ENCODE data around the gene RRH. TPM values are rescaled to one million over a fixed set of nuclear protein-coding genes. Genes with fewer than 3 reads are reported as not detected.

The RRH gene
- total RNA-seq, 6 experiments from 2014 or later = 0.18 to 0.25 TPM; not detected in 4

DNA sequence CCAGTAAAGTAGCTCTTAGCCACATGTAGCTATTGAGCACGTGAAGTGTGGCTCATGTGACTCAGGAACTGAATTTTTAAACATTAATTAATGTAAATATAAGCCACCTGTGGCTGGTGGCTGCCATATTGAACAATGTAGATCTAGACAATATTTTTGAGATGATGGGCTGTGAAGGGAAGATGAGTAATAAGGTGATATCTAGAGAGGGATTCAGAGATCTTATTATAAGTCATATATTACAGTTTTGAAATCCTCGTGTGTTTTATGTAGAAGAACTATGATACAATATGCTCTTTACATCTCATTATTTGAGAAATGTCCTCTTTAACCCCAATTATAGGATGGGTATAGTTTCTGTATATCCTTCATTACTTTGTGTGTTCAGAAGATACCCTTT is 6.6 kb upstream of the RRH start:
- peaks cover 0 to 24% (median 9%) of the 10 kb centered on the region in 4 donors for H3K36me3 ChIP-seq
- TF ChIP-seq CTCF (IDR thresholded peaks at IDR 0.05) = no peak
- no peak for TF ChIP-seq POLR2A (IDR thresholded peaks at IDR 0.05)
- 66% methylated on average over 2 of the region's 2 CpGs for WGBS (ENCODE audit: insufficient coverage, low coverage, low lambda C conversion rate, missing lambda C conversion rate)
- intact Hi-C loops (cut with DNase I) = no loop called here
- H3K27me3 ChIP-seq = no peaks in the 10 kb centered on the region
- DNase-seq = no peak
- H3K9me3 ChIP-seq = no peaks in the 10 kb centered on the region
- no peak for ATAC-seq
- H3K4me3 ChIP-seq = no peak overlapping the region
- H3K4me1 ChIP-seq = peaks cover 0 to 11% (median 4%) of the 10 kb centered on the region in 4 donors
- H3K27ac ChIP-seq = no peak overlapping the region

DNA sequence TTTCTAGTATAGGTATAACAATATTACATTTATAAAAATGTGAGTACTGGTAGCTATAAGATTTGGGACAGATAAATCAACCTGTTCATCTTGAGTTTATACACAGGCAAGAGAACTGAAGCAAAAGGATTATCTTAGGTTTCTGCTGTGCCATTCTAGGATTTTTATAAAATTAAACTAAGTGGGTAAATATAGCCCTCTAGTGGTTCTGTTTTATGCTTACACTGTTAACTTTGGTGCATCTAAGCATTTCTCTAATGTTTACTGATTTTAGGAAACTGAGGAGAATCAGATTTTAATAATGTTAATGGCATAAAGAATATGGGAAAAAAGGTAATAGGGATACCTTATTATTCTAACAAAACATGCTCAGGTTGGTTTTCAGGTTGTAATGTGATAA is 1.1 kb upstream of the RRH start:
- DNase-seq (no peak), ATAC-seq (peak; percentile 63 to 76 (median 66))
- Histone ChIP-seq H3K27ac (no peak overlapping the region), H3K27me3 (no peaks in the 10 kb centered on the region), H3K9me3 (no peaks in the 10 kb centered on the region), H3K36me3 (peaks cover 0 to 17% (median 6%) of the 10 kb centered on the region in 4 donors), H3K4me1 (no peaks in the 10 kb centered on the region), H3K4me3 (no peak overlapping the region)
- intact Hi-C loops (cut with DNase I) = no loop called here
- TF ChIP-seq CTCF (IDR thresholded peaks at IDR 0.05) (peak; percentile 54 to 65 (median 60)), POLR2A (IDR thresholded peaks at IDR 0.05) (no peak)

GRCh38 chr4:109833756-109834155 is 6.0 kb downstream of the RRH start:
- Histone ChIP-seq H3K4me3 (no peak overlapping the region), H3K36me3 (no peaks in the 10 kb centered on the region), H3K4me1 (no peaks in the 10 kb centered on the region), H3K9me3 (no peaks in the 10 kb centered on the region), H3K27ac (no peak overlapping the region), H3K27me3 (no peaks in the 10 kb centered on the region)
- 68% methylated on average over 4 of the region's 4 CpGs for WGBS (ENCODE audit: insufficient coverage, low coverage, low lambda C conversion rate, missing lambda C conversion rate)
- intact Hi-C loops (cut with DNase I) = no loop called here
- TF ChIP-seq POLR2A (IDR thresholded peaks at IDR 0.05) (no peak), CTCF (IDR thresholded peaks at IDR 0.05) (no peak)
- no peak for DNase-seq
- ATAC-seq = no peak

GRCh38 chr4:109836985-109837384 is 9.2 kb downstream of the RRH start:
- 45% methylated on average over 2 of the region's 3 CpGs for WGBS (ENCODE audit: insufficient coverage, low coverage, low lambda C conversion rate, missing lambda C conversion rate)
- Histone ChIP-seq H3K36me3 (no peaks in the 10 kb centered on the region), H3K27ac (no peak overlapping the region), H3K9me3 (no peaks in the 10 kb centered on the region), H3K4me3 (no peak overlapping the region), H3K27me3 (no peaks in the 10 kb centered on the region), H3K4me1 (no peaks in the 10 kb centered on the region)
- DNase-seq = no peak
- TF ChIP-seq POLR2A (IDR thresholded peaks at IDR 0.05) = no peak
- no peak for TF ChIP-seq CTCF (IDR thresholded peaks at IDR 0.05)
- ATAC-seq = no peak
- intact Hi-C loops (cut with DNase I) = no loop called here

All from right lobe of liver (tissue), 6 donors.